Umbilical cord (tissue), 2 donors: Measurements from ENCODE around the gene EVL. TPM values are rescaled to one million over a fixed set of nuclear protein-coding genes. Genes with fewer than 3 reads are reported as not detected.

ENCODE experiments used
- DNase-seq: peaks from one replicate; pipeline ENCODE4 v3.0.0-alpha.2; 2015; ENCODE audit warnings: low spot score
- total RNA-seq: library from RNA; depleted of rRNA; stranded (reverse); fragments of >200 nt; gene quantifications from one replicate; pipeline ENCODE4 v1.2.3, GENCODE V29; 2014; ENCODE audit warnings: low replicate concordance; ENCODE audit not compliant: insufficient read depth

EVL gene
- total RNA-seq, 1 donor from 2014 or later, result 46.5 TPM

- no peak for DNase-seq
These were observed 61.2 kb downstream of the EVL start for GRCh38 chr14:100126401-100126800.

GRCh38 chr14:100127853-100128455 is 62.7 kb downstream of the EVL start:
- DNase-seq, result no peak

- no peak for DNase-seq
These were observed 63.5 kb downstream of the EVL start for GRCh38 chr14:100128688-100129087.

GRCh38 chr14:100129161-100129589 is 64.0 kb downstream of the EVL start:
- no peak for DNase-seq

- DNase-seq, result no peak
These were observed 65.3 kb downstream of the EVL start for GRCh38 chr14:100130521-100130920.

- no peak for DNase-seq
These were observed 66.0 kb downstream of the EVL start for GRCh38 chr14:100131181-100131580.

- no peak for DNase-seq
These were observed 67.1 kb downstream of the EVL start for GRCh38 chr14:100132161-100132902.

- peak; percentile 27 for DNase-seq
These were observed 67.8 kb downstream of the EVL start for GRCh38 chr14:100132903-100133510.

GRCh38 chr14:100134586-100134985 is 69.4 kb downstream of the EVL start:
- no peak for DNase-seq

- no peak for DNase-seq
These were observed 69.9 kb downstream of the EVL start for GRCh38 chr14:100135073-100135472.

- DNase-seq, result no peak
These were observed 70.6 kb downstream of the EVL start for GRCh38 chr14:100135784-100136183.

- no peak for DNase-seq
These were observed 72.0 kb downstream of the EVL start for GRCh38 chr14:100137173-100137572.

- no peak for DNase-seq
These were observed 73.0 kb downstream of the EVL start for GRCh38 chr14:100138082-100138787.

GRCh38 chr14:100138955-100139354 is 73.7 kb downstream of the EVL start:
- DNase-seq, result no peak

GRCh38 chr14:100140452-100141078 is 75.3 kb downstream of the EVL start:
- DNase-seq, result peak; percentile 45

- DNase-seq, result no peak
These were observed 75.9 kb downstream of the EVL start for GRCh38 chr14:100141098-100141497.

GRCh38 chr14:100142073-100143040 is 77.1 kb downstream of the EVL start:
- DNase-seq, result peak; percentile 77

GRCh38 chr14:100143523-100143922 is 78.3 kb downstream of the EVL start:
- no peak for DNase-seq

- no peak for DNase-seq
These were observed 78.7 kb downstream of the EVL start for GRCh38 chr14:100143934-100144333.

- no peak for DNase-seq
These were observed 79.4 kb downstream of the EVL start for GRCh38 chr14:100144645-100144995.
